Measurements from ENCODE around the gene SLC48A1. TPM values are rescaled to one million over a fixed set of nuclear protein-coding genes. Genes with fewer than 3 reads are reported as not detected.
A peak's percentile ranks its signal among the peaks of the same experiment; 100 is the strongest.

Gene SLC48A1
- total and polyA plus RNA-seq, 10 of the 15 experiments (the other 5 are each of a cell fraction or from before 2014, with no cell fraction given), result 1.1 to 4.9 (median 1.9) TPM

DNA sequence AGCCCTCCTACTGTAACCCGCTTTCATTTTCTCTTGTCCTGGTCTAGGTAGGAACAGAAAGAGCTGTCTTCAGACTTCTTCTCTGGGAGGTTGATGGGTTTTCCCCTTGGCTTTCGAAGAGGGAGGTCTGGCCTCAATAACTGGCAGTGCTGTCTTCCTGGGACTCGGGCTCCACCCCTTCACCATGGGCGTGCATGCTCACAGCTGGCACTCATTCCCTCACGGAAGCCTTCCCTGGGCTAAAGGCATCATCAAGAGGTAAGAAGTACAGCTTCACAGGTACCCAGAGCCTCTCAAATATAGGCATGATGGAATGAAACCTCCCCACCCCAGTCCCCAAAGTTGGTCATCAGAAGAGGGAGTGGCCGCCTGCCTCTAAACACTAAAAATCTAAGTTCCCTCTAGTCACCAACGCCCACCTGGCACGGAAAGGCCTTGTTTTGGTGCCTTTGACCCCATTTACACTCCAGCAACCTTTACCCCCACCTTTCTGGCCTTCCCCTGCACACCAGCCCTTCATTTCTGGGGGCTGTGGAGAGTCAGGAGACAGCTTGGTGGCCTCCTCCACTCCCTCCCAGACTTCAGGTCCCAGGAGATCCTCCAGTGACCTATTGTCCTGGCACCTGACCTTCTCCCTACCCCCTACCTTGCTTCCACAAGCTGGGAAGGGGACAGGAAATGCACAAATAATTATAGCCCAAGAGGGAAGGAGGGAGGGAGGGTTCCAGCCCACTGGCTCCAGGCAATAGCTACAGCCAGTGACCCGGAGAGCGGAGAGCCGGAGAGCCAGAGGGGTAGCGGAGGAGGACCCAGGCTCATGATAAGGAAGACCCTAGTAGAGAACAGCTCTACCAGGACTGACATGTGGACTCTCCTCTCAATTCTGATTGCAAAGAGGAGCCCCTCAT, 17.1 kb upstream of the SLC48A1 start (continued):
- TF ChIP-seq, protein P1, sequence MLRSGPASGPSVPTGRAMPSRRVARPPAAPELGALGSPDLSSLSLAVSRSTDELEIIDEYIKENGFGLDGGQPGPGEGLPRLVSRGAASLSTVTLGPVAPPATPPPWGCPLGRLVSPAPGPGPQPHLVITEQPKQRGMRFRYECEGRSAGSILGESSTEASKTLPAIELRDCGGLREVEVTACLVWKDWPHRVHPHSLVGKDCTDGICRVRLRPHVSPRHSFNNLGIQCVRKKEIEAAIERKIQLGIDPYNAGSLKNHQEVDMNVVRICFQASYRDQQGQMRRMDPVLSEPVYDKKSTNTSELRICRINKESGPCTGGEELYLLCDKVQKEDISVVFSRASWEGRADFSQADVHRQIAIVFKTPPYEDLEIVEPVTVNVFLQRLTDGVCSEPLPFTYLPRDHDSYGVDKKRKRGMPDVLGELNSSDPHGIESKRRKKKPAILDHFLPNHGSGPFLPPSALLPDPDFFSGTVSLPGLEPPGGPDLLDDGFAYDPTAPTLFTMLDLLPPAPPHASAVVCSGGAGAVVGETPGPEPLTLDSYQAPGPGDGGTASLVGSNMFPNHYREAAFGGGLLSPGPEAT (IDR thresholded peaks at IDR 0.05; ENCODE audit: low read depth), result peak; percentile 52; the same call in 1 of the 2 replicates
- TF ChIP-seq KLF5 (IDR thresholded peaks at IDR 0.05; ENCODE audit: partially characterized antibody) (no peak), SP1 (IDR thresholded peaks at IDR 0.05; ENCODE audit: low read depth, low read length) (no peak), EGR1 (IDR thresholded peaks at IDR 0.05; ENCODE audit: borderline replicate concordance in 1 of 2, low read depth in 2 of 2, low read length in 2 of 2) (no peak), HDAC6 (IDR thresholded peaks at IDR 0.05; ENCODE audit: unreplicated experiment) (no peak), TAF1 (IDR thresholded peaks at IDR 0.05; ENCODE audit: borderline replicate concordance, low read depth, low read length) (no peak)
- TF ChIP-seq, protein P2, sequence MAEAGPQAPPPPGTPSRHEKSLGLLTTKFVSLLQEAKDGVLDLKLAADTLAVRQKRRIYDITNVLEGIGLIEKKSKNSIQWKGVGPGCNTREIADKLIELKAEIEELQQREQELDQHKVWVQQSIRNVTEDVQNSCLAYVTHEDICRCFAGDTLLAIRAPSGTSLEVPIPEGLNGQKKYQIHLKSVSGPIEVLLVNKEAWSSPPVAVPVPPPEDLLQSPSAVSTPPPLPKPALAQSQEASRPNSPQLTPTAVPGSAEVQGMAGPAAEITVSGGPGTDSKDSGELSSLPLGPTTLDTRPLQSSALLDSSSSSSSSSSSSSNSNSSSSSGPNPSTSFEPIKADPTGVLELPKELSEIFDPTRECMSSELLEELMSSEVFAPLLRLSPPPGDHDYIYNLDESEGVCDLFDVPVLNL (IDR thresholded peaks at IDR 0.05; ENCODE audit: low read depth, low read length), result no peak
- TF ChIP-seq, protein P3, sequence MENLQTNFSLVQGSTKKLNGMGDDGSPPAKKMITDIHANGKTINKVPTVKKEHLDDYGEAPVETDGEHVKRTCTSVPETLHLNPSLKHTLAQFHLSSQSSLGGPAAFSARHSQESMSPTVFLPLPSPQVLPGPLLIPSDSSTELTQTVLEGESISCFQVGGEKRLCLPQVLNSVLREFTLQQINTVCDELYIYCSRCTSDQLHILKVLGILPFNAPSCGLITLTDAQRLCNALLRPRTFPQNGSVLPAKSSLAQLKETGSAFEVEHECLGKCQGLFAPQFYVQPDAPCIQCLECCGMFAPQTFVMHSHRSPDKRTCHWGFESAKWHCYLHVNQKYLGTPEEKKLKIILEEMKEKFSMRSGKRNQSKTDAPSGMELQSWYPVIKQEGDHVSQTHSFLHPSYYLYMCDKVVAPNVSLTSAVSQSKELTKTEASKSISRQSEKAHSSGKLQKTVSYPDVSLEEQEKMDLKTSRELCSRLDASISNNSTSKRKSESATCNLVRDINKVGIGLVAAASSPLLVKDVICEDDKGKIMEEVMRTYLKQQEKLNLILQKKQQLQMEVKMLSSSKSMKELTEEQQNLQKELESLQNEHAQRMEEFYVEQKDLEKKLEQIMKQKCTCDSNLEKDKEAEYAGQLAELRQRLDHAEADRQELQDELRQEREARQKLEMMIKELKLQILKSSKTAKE (IDR thresholded peaks at IDR 0.05; ENCODE audit: low read depth, poor library complexity, severe bottlenecking), result no peak
- TF ChIP-seq, protein P4, sequence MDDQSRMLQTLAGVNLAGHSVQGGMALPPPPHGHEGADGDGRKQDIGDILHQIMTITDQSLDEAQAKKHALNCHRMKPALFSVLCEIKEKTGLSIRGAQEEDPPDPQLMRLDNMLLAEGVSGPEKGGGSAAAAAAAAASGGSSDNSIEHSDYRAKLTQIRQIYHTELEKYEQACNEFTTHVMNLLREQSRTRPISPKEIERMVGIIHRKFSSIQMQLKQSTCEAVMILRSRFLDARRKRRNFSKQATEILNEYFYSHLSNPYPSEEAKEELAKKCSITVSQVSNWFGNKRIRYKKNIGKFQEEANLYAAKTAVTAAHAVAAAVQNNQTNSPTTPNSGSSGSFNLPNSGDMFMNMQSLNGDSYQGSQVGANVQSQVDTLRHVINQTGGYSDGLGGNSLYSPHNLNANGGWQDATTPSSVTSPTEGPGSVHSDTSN (IDR thresholded peaks at IDR 0.05; ENCODE audit: insufficient replicate concordance, low read depth, low read length), result no peak
